ENCODE measurements around the gene HSD11B1. TPM values are rescaled to one million over a fixed set of nuclear protein-coding genes. Genes with fewer than 3 reads are reported as not detected.

HSD11B1 gene
- total and polyA plus RNA-seq, 4 donors: 3.0 to 21.5 (median 12.1) TPM

DNA sequence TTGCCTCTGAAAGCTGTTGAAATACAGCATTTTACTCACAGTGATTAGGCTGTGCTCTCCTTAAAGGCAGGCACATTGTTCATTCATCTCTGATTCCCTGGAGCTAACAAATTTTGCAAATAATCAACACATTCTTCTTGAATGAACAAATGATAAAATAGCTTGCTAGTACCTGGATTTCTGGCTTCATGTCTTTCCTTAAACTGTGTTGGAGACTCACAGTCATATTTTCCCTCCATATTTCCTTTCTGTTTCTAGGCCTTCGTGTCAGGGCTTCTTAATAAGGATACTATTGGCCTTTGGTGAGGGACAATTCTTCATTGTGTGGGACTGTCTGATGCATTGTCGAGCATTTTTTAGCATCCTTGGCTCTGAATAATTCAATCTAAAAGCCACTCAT lies 9.7 kb downstream of the HSD11B1 start:
- Histone ChIP-seq H3K9me3 (ENCODE audit: control insufficient read depth, low read length) (no peaks in the 10 kb centered on the region), H3K4me3 (ENCODE audit: low read length in 2 of 2) (no peak overlapping the region), H3K27me3 (ENCODE audit: control insufficient read depth in 1 of 2, insufficient read depth in 2 of 2, low read length in 1 of 2) (no peaks in the 10 kb centered on the region), H3K36me3 (ENCODE audit: control insufficient read depth in 1 of 2, insufficient read depth in 2 of 2, low read length in 1 of 2) (no peaks in the 10 kb centered on the region), H3K27ac (ENCODE audit: low read depth in 1 of 2, low read length in 2 of 2) (no peak overlapping the region), H3K4me1 (ENCODE audit: control insufficient read depth in 1 of 2, insufficient read depth in 2 of 2, low read length in 2 of 2) (no peaks in the 10 kb centered on the region)
- DNase-seq (no peak), ATAC-seq (ENCODE audit: low FRiP score) (no peak)
- intact Hi-C loops (cut with DNase I): no loop called here
- 87 to 89% methylated on average over 2 of the region's 2 CpGs for WGBS, 2 donors

DNA sequence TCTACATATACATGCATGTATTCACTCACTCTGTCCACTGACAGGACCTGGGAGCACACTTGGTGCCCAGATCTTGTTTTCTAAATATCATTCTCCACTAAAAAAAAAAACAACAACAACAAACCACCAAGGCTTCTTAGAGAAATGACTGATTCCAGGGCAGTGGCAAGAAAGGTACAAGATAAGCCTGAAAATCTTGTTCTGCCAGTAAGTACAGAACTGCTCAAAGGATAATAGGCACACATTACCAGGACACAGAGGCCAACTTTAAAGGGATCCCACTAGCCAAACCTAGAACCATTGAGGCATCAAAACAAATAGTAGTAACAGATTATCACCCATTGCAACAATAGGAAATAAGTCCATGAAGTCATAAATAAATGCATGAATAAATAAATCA lies 10.7 kb downstream of the HSD11B1 start:
- H3K27me3 ChIP-seq (ENCODE audit: control insufficient read depth in 1 of 2, insufficient read depth in 2 of 2, low read length in 1 of 2): no peaks in the 10 kb centered on the region
- H3K36me3 ChIP-seq (ENCODE audit: control insufficient read depth in 1 of 2, insufficient read depth in 2 of 2, low read length in 1 of 2): no peaks in the 10 kb centered on the region
- H3K9me3 ChIP-seq (ENCODE audit: control insufficient read depth, low read length): no peaks in the 10 kb centered on the region
- intact Hi-C loops (cut with DNase I): no loop called here
- no peaks in the 10 kb centered on the region for H3K4me1 ChIP-seq (ENCODE audit: control insufficient read depth in 1 of 2, insufficient read depth in 2 of 2, low read length in 2 of 2)
- no peak overlapping the region for H3K4me3 ChIP-seq (ENCODE audit: low read length in 2 of 2)
- no peak overlapping the region for H3K27ac ChIP-seq (ENCODE audit: low read depth in 1 of 2, low read length in 2 of 2)
- ATAC-seq (ENCODE audit: low FRiP score): no peak
- DNase-seq: no peak

- Histone ChIP-seq H3K9me3 (ENCODE audit: control insufficient read depth, low read length) (no peaks in the 10 kb centered on the region), H3K4me1 (ENCODE audit: control insufficient read depth in 1 of 2, insufficient read depth in 2 of 2, low read length in 2 of 2) (no peaks in the 10 kb centered on the region), H3K27me3 (ENCODE audit: control insufficient read depth in 1 of 2, insufficient read depth in 2 of 2, low read length in 1 of 2) (no peaks in the 10 kb centered on the region), H3K36me3 (ENCODE audit: control insufficient read depth in 1 of 2, insufficient read depth in 2 of 2, low read length in 1 of 2) (no peaks in the 10 kb centered on the region), H3K4me3 (ENCODE audit: low read length in 2 of 2) (no peak overlapping the region), H3K27ac (ENCODE audit: low read depth in 1 of 2, low read length in 2 of 2) (no peak overlapping the region)
- intact Hi-C loops (cut with DNase I): no loop called here
- 45 to 56% methylated on average over 2 of the region's 2 CpGs for WGBS, 2 donors
- DNase-seq: no peak
- ATAC-seq (ENCODE audit: low FRiP score): no peak
These were observed 13.2 kb downstream of the HSD11B1 start for GRCh38 chr1:209717818-209718217.

DNA sequence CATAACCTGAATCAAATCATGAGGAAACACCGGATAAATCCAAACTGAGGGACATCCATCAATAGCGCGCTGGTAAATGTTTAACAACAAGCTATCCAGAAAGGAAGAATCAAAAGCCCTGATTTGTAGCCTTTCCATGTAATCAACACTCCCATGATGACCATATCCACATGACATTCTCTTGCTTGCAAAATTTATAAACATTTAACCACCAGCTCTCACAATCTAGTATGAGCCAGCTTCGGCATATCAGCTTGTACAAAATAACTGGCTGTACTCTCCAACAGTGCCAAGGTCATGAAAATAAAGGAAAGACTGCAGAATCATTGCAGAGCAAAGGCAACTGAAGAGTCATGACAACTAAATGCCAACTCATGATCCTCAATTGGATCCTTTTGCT lies 15.7 kb downstream of the HSD11B1 start:
- 78 to 86% methylated on average over 4 of the region's 4 CpGs for WGBS, 2 donors
- Histone ChIP-seq H3K36me3 (ENCODE audit: control insufficient read depth in 1 of 2, insufficient read depth in 2 of 2, low read length in 1 of 2) (no peaks in the 10 kb centered on the region), H3K9me3 (ENCODE audit: control insufficient read depth, low read length) (no peaks in the 10 kb centered on the region), H3K4me1 (ENCODE audit: control insufficient read depth in 1 of 2, insufficient read depth in 2 of 2, low read length in 2 of 2) (no peaks in the 10 kb centered on the region), H3K27ac (ENCODE audit: low read depth in 1 of 2, low read length in 2 of 2) (no peak overlapping the region), H3K27me3 (ENCODE audit: control insufficient read depth in 1 of 2, insufficient read depth in 2 of 2, low read length in 1 of 2) (no peaks in the 10 kb centered on the region), H3K4me3 (ENCODE audit: low read length in 2 of 2) (no peak overlapping the region)
- intact Hi-C loops (cut with DNase I): no loop called here
- no peak for DNase-seq
- ATAC-seq (ENCODE audit: low FRiP score): no peak

DNA sequence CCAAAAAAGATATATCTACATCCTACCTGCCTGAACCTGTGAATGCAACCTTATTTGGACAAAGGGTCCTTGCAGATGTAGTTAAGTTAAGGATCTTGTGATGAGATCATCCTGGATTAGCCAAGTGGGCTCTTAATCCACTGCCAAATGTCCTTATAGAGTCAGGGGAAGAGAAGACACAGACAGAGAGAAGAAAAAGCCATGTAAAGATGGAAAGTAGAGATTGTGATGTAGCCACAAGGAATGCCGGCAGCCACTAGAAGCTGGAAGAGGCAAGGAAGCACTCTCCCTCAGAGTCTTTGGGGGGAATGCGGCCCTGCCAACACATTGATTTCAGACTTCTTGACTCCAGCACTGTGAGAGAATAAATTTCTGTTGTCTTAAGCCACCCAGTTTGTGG lies 16.2 kb downstream of the HSD11B1 start:
- Histone ChIP-seq H3K27me3 (ENCODE audit: control insufficient read depth in 1 of 2, insufficient read depth in 2 of 2, low read length in 1 of 2) (no peaks in the 10 kb centered on the region), H3K36me3 (ENCODE audit: control insufficient read depth in 1 of 2, insufficient read depth in 2 of 2, low read length in 1 of 2) (no peaks in the 10 kb centered on the region), H3K9me3 (ENCODE audit: control insufficient read depth, low read length) (no peaks in the 10 kb centered on the region), H3K4me1 (ENCODE audit: control insufficient read depth in 1 of 2, insufficient read depth in 2 of 2, low read length in 2 of 2) (no peaks in the 10 kb centered on the region), H3K4me3 (ENCODE audit: low read length in 2 of 2) (no peak overlapping the region), H3K27ac (ENCODE audit: low read depth in 1 of 2, low read length in 2 of 2) (no peak overlapping the region)
- intact Hi-C loops (cut with DNase I): no loop called here
- no peak for ATAC-seq (ENCODE audit: low FRiP score)
- no peak for DNase-seq
- WGBS, 2 donors: 56 to 72% methylated on average over 2 of the region's 2 CpGs

DNA sequence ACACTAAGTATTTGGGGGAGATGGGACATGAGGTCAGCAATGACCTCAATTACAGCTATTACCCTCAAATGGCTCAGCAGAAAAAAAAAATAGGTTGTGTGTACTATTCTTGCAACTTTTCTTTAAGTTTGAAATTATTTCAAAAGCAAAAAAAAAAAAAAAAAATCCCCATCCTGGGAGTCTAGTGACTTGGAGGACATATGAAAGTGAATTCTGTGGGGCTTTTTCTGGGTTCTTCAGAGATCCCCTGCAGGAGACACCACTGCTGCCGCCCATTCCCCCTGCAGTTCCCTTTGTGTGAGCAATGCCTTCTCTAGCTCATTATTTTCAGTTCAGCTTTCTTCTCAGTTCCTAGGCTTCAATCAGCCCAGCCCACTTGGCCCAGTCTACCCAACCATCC lies 16.7 kb downstream of the HSD11B1 start:
- Histone ChIP-seq H3K27me3 (ENCODE audit: control insufficient read depth in 1 of 2, insufficient read depth in 2 of 2, low read length in 1 of 2) (no peaks in the 10 kb centered on the region), H3K9me3 (ENCODE audit: control insufficient read depth, low read length) (no peaks in the 10 kb centered on the region), H3K36me3 (ENCODE audit: control insufficient read depth in 1 of 2, insufficient read depth in 2 of 2, low read length in 1 of 2) (no peaks in the 10 kb centered on the region), H3K4me3 (ENCODE audit: low read length in 2 of 2) (no peak overlapping the region), H3K27ac (ENCODE audit: low read depth in 1 of 2, low read length in 2 of 2) (no peak overlapping the region), H3K4me1 (ENCODE audit: control insufficient read depth in 1 of 2, insufficient read depth in 2 of 2, low read length in 2 of 2) (no peaks in the 10 kb centered on the region)
- ATAC-seq (ENCODE audit: low FRiP score): no peak
- no peak for DNase-seq
- WGBS, 2 donors: 95 to 98% methylated on average over 1 of the region's 1 CpG
- intact Hi-C loops (cut with DNase I): no loop called here

DNA sequence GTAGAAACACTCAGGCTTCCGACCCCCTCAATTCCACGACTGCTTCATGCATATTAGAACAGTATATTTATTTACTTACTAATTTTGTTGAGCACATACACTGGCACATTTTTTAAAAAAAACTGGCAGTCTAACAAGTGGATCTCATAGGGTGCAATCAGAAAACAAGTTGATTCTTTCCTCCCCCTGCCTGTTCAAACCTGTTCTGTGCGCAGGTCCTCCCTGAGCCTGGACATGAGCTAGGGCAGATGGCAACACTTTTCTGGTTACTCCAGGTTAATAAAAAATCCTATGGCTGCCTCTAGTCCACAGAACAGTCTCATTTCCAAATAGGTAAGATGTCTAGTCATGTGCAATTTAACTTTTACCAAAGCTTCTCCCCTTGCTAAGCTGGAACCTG lies 18.6 kb downstream of the HSD11B1 start:
- intact Hi-C loops (cut with DNase I): no loop called here
- DNase-seq (no peak), ATAC-seq (ENCODE audit: low FRiP score) (no peak)
- 89 to 96% methylated on average over 3 of the region's 3 CpGs for WGBS, 2 donors
- H3K4me3 ChIP-seq (ENCODE audit: low read length in 2 of 2): no peak overlapping the region
- no peaks in the 10 kb centered on the region for H3K27me3 ChIP-seq (ENCODE audit: control insufficient read depth in 1 of 2, insufficient read depth in 2 of 2, low read length in 1 of 2)
- H3K27ac ChIP-seq (ENCODE audit: low read depth in 1 of 2, low read length in 2 of 2): no peak overlapping the region
- H3K4me1 ChIP-seq (ENCODE audit: control insufficient read depth in 1 of 2, insufficient read depth in 2 of 2, low read length in 2 of 2): no peaks in the 10 kb centered on the region
- H3K9me3 ChIP-seq (ENCODE audit: control insufficient read depth, low read length): no peaks in the 10 kb centered on the region
- H3K36me3 ChIP-seq (ENCODE audit: control insufficient read depth in 1 of 2, insufficient read depth in 2 of 2, low read length in 1 of 2): no peaks in the 10 kb centered on the region

GRCh38 chr1:209723756-209724693 lies 19.4 kb downstream of the HSD11B1 start:
- 71 to 78% methylated on average over 3 of the region's 3 CpGs for WGBS, 2 donors
- intact Hi-C loops (cut with DNase I): no loop called here
- H3K27ac ChIP-seq (ENCODE audit: low read depth in 1 of 2, low read length in 2 of 2): no peak overlapping the region
- no peaks in the 10 kb centered on the region for H3K27me3 ChIP-seq (ENCODE audit: control insufficient read depth in 1 of 2, insufficient read depth in 2 of 2, low read length in 1 of 2)
- ATAC-seq (ENCODE audit: low FRiP score): no peak
- no peak for DNase-seq
- no peaks in the 10 kb centered on the region for H3K36me3 ChIP-seq (ENCODE audit: control insufficient read depth in 1 of 2, insufficient read depth in 2 of 2, low read length in 1 of 2)
- no peaks in the 10 kb centered on the region for H3K4me1 ChIP-seq (ENCODE audit: control insufficient read depth in 1 of 2, insufficient read depth in 2 of 2, low read length in 2 of 2)
- no peak overlapping the region for H3K4me3 ChIP-seq (ENCODE audit: low read length in 2 of 2)
- no peaks in the 10 kb centered on the region for H3K9me3 ChIP-seq (ENCODE audit: control insufficient read depth, low read length)

GRCh38 chr1:209727286-209727685 lies 22.6 kb downstream of the HSD11B1 start:
- peaks cover 2% of the 10 kb centered on the region for H3K9me3 ChIP-seq (ENCODE audit: control insufficient read depth, low read length)
- no peaks in the 10 kb centered on the region for H3K4me1 ChIP-seq (ENCODE audit: control insufficient read depth in 1 of 2, insufficient read depth in 2 of 2, low read length in 2 of 2)
- H3K36me3 ChIP-seq (ENCODE audit: control insufficient read depth in 1 of 2, insufficient read depth in 2 of 2, low read length in 1 of 2): no peaks in the 10 kb centered on the region
- DNase-seq (no peak), ATAC-seq (ENCODE audit: low FRiP score) (no peak)
- intact Hi-C loops (cut with DNase I): no loop called here
- WGBS, 2 donors: 85 to 87% methylated on average over 2 of the region's 2 CpGs
- H3K4me3 ChIP-seq (ENCODE audit: low read length in 2 of 2): no peak overlapping the region
- no peaks in the 10 kb centered on the region for H3K27me3 ChIP-seq (ENCODE audit: control insufficient read depth in 1 of 2, insufficient read depth in 2 of 2, low read length in 1 of 2)
- H3K27ac ChIP-seq (ENCODE audit: low read depth in 1 of 2, low read length in 2 of 2): no peak overlapping the region

Data from aorta (tissue), 5 donors.